Chondrocyte (in vitro differentiated cells): ENCODE results near the gene BPGM. TPM values are rescaled to one million over a fixed set of nuclear protein-coding genes. Genes with fewer than 3 reads are reported as not detected.

ENCODE experiments used
- DNase-seq: peaks from one replicate; pipeline ENCODE4 v3.0.0; 2021; ENCODE audit warnings: mixed read lengths, low spot score
- H3K27ac Mint-ChIP-seq: one replicate; pipeline ENCODE4 v1.8.0; 2021; ENCODE audit warnings: mild to moderate bottlenecking, moderate library complexity, mixed read lengths; ENCODE audit not compliant: unreplicated experiment
- H3K27me3 Mint-ChIP-seq: 2 replicates; pipeline ENCODE4 v1.8.0; 2021; ENCODE audit warnings: low read depth, mixed read lengths
- H3K36me3 Mint-ChIP-seq: 2 replicates; pipeline ENCODE4 v1.8.0; 2021; ENCODE audit warnings: low read depth, mixed read lengths
- H3K4me1 Mint-ChIP-seq: 2 replicates; pipeline ENCODE4 v1.8.0; 2021; ENCODE audit warnings: low read depth, mild to moderate bottlenecking, mixed read lengths
- H3K4me3 Mint-ChIP-seq: one replicate; pipeline ENCODE4 v1.8.0; 2021; ENCODE audit warnings: mild to moderate bottlenecking, moderate library complexity, mixed read lengths; ENCODE audit not compliant: unreplicated experiment
- H3K9me3 Mint-ChIP-seq: 2 replicates; pipeline ENCODE4 v1.8.0; 2021; ENCODE audit warnings: low read depth, mixed read lengths
- total RNA-seq: library from RNA; stranded (reverse); gene quantifications from 3 replicates; pipeline ENCODE4 v1.2.1, GENCODE V29; 2021
- TF ChIP-seq, protein P1 (sequence below): fragments of 200-600 bp; sonication (generic); IDR thresholded peaks from 2 replicates; pipeline ENCODE4 v1.5.0; 2021; ENCODE audit warnings: antibody characterized with exemption, mild to moderate bottlenecking, moderate library complexity

BPGM gene
- total RNA-seq, 1 donor from 2014 or later, result 29.6 TPM

DNA sequence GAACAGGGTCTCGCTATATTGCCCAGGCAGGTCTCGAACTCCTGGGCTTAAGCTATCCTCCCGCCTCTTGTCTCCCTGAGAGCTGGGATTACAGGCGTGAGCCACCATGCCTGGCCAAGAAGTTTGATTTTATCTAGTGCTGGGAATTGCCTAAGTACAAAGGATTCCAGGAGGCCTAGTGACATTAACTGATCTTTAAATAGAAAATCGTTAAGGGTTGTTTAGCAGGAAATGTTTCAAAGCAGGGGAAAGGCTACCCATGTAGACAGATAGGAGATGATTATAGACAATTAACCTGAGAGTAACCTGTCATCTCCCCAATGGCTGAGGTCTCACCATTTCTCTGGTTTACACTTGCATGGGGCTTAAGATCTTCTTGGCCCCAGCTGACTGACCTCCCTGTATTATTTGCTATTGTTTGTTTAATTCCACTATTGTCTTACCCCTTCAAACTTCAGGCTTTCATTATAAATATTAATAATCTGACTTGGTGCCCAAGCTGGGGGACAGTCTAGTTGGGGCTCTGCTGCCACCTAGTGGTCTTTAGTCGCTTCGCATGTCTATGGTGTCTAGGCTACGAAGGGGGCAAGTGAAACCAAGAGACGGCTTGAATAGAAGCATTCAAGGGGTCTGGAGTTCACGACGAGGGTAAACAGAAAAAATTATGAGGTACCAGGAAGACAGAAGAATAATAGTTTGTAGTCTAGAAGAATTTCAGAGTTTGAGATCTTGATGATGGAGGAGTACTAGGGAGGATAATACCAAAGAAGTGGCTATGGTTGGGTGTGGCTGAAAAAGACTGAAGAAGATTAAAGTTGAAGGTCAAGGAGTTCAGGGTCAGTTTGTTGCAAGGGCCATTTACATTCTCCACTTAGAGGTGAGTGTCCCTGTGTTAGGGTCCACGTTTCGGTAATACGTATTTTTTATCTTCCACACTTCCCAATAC is 40.4 kb upstream of the BPGM start:
- no peak for DNase-seq
- Mint-ChIP-seq H3K9me3 (no peaks in the 10 kb centered on the region), H3K27me3 (peaks cover 16% of the 10 kb centered on the region), H3K4me1 (peaks cover 3% of the 10 kb centered on the region), H3K4me3 (peak overlapping the region; percentile 48), H3K36me3 (no peaks in the 10 kb centered on the region), H3K27ac (no peak overlapping the region)
- TF ChIP-seq, protein P1, sequence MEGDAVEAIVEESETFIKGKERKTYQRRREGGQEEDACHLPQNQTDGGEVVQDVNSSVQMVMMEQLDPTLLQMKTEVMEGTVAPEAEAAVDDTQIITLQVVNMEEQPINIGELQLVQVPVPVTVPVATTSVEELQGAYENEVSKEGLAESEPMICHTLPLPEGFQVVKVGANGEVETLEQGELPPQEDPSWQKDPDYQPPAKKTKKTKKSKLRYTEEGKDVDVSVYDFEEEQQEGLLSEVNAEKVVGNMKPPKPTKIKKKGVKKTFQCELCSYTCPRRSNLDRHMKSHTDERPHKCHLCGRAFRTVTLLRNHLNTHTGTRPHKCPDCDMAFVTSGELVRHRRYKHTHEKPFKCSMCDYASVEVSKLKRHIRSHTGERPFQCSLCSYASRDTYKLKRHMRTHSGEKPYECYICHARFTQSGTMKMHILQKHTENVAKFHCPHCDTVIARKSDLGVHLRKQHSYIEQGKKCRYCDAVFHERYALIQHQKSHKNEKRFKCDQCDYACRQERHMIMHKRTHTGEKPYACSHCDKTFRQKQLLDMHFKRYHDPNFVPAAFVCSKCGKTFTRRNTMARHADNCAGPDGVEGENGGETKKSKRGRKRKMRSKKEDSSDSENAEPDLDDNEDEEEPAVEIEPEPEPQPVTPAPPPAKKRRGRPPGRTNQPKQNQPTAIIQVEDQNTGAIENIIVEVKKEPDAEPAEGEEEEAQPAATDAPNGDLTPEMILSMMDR, result peak; percentile 98

DNA sequence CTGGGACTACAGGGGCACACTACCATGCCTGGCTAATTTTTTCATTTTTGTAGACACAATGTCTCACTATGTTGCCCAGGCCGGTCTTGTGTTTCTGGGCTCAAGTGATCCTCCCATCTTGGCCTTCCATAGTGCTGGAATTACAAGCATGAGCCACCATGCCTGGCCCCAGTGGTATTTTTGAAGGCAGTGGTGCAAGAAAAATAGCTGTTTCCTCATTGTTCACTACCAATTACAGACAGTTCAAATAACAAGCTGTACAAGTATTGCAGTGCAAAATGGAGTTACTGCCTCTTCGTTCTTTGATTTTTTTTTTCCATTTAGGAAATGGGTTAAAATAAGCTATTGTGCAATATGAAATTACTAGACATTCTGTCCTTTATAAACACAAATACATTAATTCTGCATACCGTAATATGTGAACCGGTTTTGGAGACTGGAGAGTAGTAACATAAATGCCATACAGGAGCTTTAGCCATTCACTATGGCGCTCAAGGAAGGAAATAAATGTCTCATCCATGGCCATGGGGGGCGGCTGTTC is 35.0 kb upstream of the BPGM start:
- Mint-ChIP-seq H3K27me3 (no peaks in the 10 kb centered on the region), H3K4me1 (peaks cover 31% of the 10 kb centered on the region), H3K27ac (no peak overlapping the region), H3K4me3 (no peak overlapping the region), H3K9me3 (peaks cover 3% of the 10 kb centered on the region), H3K36me3 (no peaks in the 10 kb centered on the region)
- no peak for DNase-seq
- TF ChIP-seq, protein P1, result no peak

DNA sequence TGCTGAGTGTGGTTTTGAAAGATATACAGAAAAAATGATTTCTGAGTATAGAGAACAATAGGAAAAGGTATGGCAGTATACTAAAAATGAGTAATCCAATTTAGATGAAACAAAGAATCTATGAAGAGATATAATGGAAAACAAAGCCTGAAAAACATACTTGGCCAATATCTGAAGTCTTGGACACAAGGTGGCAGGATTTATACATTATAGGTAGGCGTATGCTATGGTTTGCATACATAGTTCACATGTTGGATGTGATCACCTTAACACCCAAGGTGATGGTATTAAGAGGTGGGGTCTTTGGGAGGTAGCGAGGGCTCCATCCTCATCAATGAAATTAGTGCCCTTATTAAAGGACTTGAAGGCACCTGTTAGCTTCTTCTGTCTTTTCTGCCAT is 34.5 kb upstream of the BPGM start:
- H3K36me3 Mint-ChIP-seq, result no peaks in the 10 kb centered on the region
- no peak overlapping the region for H3K4me3 Mint-ChIP-seq
- peaks cover 33% of the 10 kb centered on the region for H3K4me1 Mint-ChIP-seq
- no peak for DNase-seq
- TF ChIP-seq, protein P1, result peak; percentile 33
- no peaks in the 10 kb centered on the region for H3K27me3 Mint-ChIP-seq
- H3K27ac Mint-ChIP-seq, result no peak overlapping the region
- H3K9me3 Mint-ChIP-seq, result peaks cover 3% of the 10 kb centered on the region

DNA sequence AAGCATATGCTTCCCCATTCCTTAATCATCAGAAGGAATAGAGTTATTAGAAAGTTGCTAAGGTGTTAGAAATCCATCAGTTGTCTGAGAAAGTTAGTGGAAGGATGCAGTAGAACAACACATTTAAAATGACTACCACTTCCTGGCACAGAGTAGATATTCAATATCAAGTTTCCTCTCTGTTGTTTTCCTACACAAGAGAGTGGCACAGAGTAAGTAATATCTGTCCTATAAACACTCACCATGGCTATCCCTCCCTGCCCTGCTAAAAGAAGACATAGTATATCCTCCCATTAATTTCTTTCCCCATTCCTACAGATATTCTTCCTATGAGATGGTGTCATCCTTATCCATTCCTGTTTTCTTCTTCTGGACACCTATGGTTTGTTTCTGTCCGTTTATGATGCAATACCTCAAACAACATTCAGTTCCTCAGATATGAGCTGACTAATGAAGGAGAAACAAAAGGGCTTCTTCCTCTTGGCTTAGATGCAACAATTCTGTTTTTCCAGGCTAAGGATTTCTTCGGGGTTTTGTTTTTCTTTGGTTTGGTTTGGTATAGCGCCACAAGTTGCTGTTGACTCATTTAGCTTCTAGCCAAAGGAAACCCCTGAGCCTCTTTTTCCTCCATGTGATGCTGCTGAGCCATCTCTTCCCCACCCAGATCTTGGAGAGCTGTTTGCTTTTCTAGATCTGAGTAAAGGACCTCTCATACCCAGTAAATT is 32.9 kb upstream of the BPGM start:
- Mint-ChIP-seq H3K4me3 (no peak overlapping the region), H3K27me3 (no peaks in the 10 kb centered on the region), H3K9me3 (peaks cover 3% of the 10 kb centered on the region), H3K36me3 (no peaks in the 10 kb centered on the region), H3K27ac (peak overlapping the region; percentile 86), H3K4me1 (peaks cover 42% of the 10 kb centered on the region)
- DNase-seq, result no peak
- TF ChIP-seq, protein P1, result peak; percentile 17

DNA sequence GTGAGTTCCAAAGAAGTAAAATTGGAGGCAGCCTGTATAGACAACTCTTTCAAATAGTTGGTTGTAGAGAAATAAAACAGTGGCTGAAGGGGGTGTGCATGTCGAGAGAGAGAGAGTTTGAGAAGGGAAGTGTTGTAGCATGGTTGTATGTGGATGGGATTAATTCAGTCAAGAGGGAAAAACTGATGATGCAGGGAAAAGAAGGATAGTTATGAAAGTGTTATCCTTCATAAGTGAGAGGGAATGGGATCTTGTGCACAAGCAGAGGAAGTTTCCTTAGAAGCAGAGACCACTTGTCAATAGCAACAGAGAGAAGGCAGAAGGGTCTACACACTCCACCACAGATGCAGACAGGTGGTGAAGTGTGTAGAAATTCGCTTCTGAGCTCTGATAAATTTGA is 30.0 kb upstream of the BPGM start:
- peaks cover 3% of the 10 kb centered on the region for H3K9me3 Mint-ChIP-seq
- no peak for DNase-seq
- H3K4me1 Mint-ChIP-seq, result peaks cover 62% of the 10 kb centered on the region
- H3K36me3 Mint-ChIP-seq, result no peaks in the 10 kb centered on the region
- TF ChIP-seq, protein P1, result no peak
- peak overlapping the region; percentile 50 for H3K27ac Mint-ChIP-seq
- no peaks in the 10 kb centered on the region for H3K27me3 Mint-ChIP-seq
- H3K4me3 Mint-ChIP-seq, result no peak overlapping the region
